WTC11 (cell line): ENCODE data around the gene SCNN1A. TPM values are rescaled to one million over a fixed set of nuclear protein-coding genes. Genes with fewer than 3 reads are reported as not detected.

Experiments used
- ATAC-seq: fragments of 200-7000 bp; cut with Tn5 transposase; 2 replicates; pipeline ENCODE4 v1.10.0; 2021; ENCODE audit warnings: mild to moderate bottlenecking, moderate library complexity
- CTCF ChIA-PET: fragments of 300-600 bp; sonication (Branson Sonifier 250); formaldehyde crosslinking; loops from one replicate; lab custom pipeline; 2021; ENCODE audit warnings: antibody characterized with exemption; lab: Charles Lee
- POLR2A ChIA-PET: fragments of 350-600 bp; sonication (Branson Sonifier 250); formaldehyde crosslinking; loops from one replicate; lab custom pipeline; 2021; ENCODE audit warnings: antibody characterized with exemption; lab: Charles Lee
- DNase-seq: peaks from one replicate; pipeline ENCODE4 v3.0.0; 2021; ENCODE audit warnings: low spot score
- H3K27ac Mint-ChIP-seq: 2 replicates; pipeline ENCODE4 v1.8.0; 2021; ENCODE audit warnings: mixed read lengths
- H3K27me3 Mint-ChIP-seq: 2 replicates; pipeline ENCODE4 v1.8.0; 2021; ENCODE audit warnings: low read depth, mild to moderate bottlenecking, moderate library complexity, mixed read lengths
- H3K36me3 Mint-ChIP-seq: 2 replicates; pipeline ENCODE4 v1.8.0; 2021; ENCODE audit warnings: mixed read lengths
- H3K4me1 Mint-ChIP-seq: 2 replicates; pipeline ENCODE4 v1.8.0; 2022; ENCODE audit warnings: mixed read lengths
- H3K4me3 Mint-ChIP-seq: 2 replicates; pipeline ENCODE4 v1.8.0; 2021; ENCODE audit warnings: mild to moderate bottlenecking, moderate library complexity, mixed read lengths
- H3K9me3 Mint-ChIP-seq: 2 replicates; pipeline ENCODE4 v1.8.0; 2021; ENCODE audit warnings: mixed read lengths
- ATF3 ChIP-seq: sonication (generic); formaldehyde crosslinking; conservative IDR thresholded peaks from 2 replicates; pipeline ENCODE4 v1.8.1; 2022; ENCODE audit warnings: mild to moderate bottlenecking, missing genetic modification reagents
- E2F1 ChIP-seq: sonication (generic); formaldehyde crosslinking; IDR thresholded peaks from 2 replicates; pipeline ENCODE4 v1.8.0; 2022; ENCODE audit warnings: mild to moderate bottlenecking, missing genetic modification reagents
- ESRRA ChIP-seq: sonication (generic); formaldehyde crosslinking; IDR thresholded peaks from 2 replicates; pipeline ENCODE4 v1.8.1; 2022; ENCODE audit warnings: mild to moderate bottlenecking, missing genetic modification reagents, borderline replicate concordance
- FOXJ3 ChIP-seq: sonication (generic); formaldehyde crosslinking; IDR thresholded peaks from 2 replicates; pipeline ENCODE4 v1.9.0; 2021; ENCODE audit warnings: missing genetic modification reagents, mild to moderate bottlenecking, borderline replicate concordance
- GABPB1 ChIP-seq: sonication (generic); formaldehyde crosslinking; IDR thresholded peaks from 2 replicates; pipeline ENCODE4 v1.8.1; 2023; ENCODE audit warnings: mild to moderate bottlenecking, missing genetic modification reagents
- GTF2I ChIP-seq: fragments of 250-450 bp; sonication (Bioruptor Pico); conservative IDR thresholded peaks from 2 replicates; pipeline ENCODE4 v1.4.0; 2021; ENCODE audit warnings: mild to moderate bottlenecking
- IRF1 ChIP-seq: sonication (generic); formaldehyde crosslinking; IDR thresholded peaks from 2 replicates; pipeline ENCODE4 v1.8.0; 2023; ENCODE audit warnings: missing genetic modification reagents
- NFYB ChIP-seq: sonication (generic); formaldehyde crosslinking; conservative IDR thresholded peaks from 2 replicates; pipeline ENCODE4 v1.8.0; 2022; ENCODE audit warnings: low read depth, missing genetic modification reagents
- OVOL2 ChIP-seq: fragments of 250-450 bp; sonication (Bioruptor Pico); IDR thresholded peaks from 2 replicates; pipeline ENCODE4 v1.9.0; 2021; ENCODE audit warnings: mild to moderate bottlenecking, borderline replicate concordance
- STAT6 ChIP-seq: sonication (generic); formaldehyde crosslinking; conservative IDR thresholded peaks from 2 replicates; pipeline ENCODE4 v1.8.1; 2023; ENCODE audit warnings: mild to moderate bottlenecking, low read depth, missing genetic modification reagents, moderate library complexity
- TP53 ChIP-seq: sonication (generic); formaldehyde crosslinking; IDR thresholded peaks from 2 replicates; pipeline ENCODE4 v1.8.1; 2023; ENCODE audit warnings: mild to moderate bottlenecking, missing genetic modification reagents
- ZNF232 ChIP-seq: sonication (generic); formaldehyde crosslinking; IDR thresholded peaks from 2 replicates; pipeline ENCODE4 v1.8.0; 2022; ENCODE audit warnings: mild to moderate bottlenecking, missing genetic modification reagents
- ZNF425 ChIP-seq: fragments of 250-450 bp; sonication (Bioruptor Pico); conservative IDR thresholded peaks from 2 replicates; pipeline ENCODE4 v1.9.0; 2021; ENCODE audit warnings: mild to moderate bottlenecking
- total RNA-seq: library from RNA; stranded (reverse); gene quantifications from 3 replicates; pipeline ENCODE4 v1.2.3, GENCODE V29; 2021

SCNN1A gene
- total RNA-seq, 1 experiment from 2014 or later = 100 TPM

- no peak for TF ChIP-seq STAT6 (CRISPR knock-in tag)
- TF ChIP-seq GABPB1 (CRISPR knock-in tag) = no peak
- TF ChIP-seq OVOL2 = no peak
Observed at GRCh38 chr12:6399884-6400644, 24.7 kb upstream of the SCNN1A start (continued).

- Mint-ChIP-seq H3K36me3 (no peaks in the 10 kb centered on the region), H3K9me3 (no peaks in the 10 kb centered on the region), H3K4me3 (no peak overlapping the region), H3K27ac (no peak overlapping the region), H3K27me3 (no peaks in the 10 kb centered on the region; the same call in 1 of the 2 replicates), H3K4me1 (peaks cover 19% of the 10 kb centered on the region)
- CTCF ChIA-PET = interaction anchor here (0.7 kb wide), 1 partner anchor 69 kb away, joined by 3 read pairs; no protein-coding TSS in a partner anchor
- no peak for DNase-seq
- POLR2A ChIA-PET = no interaction called here
- no peak for ATAC-seq
- TF ChIP-seq GTF2I (CRISPR knock-in tag) (no peak), ZNF425 (no peak), NFYB (CRISPR knock-in tag) (no peak), FOXJ3 (CRISPR knock-in tag) (no peak), ATF3 (CRISPR knock-in tag) (no peak), IRF1 (CRISPR knock-in tag) (no peak), ZNF232 (no peak)
Observed at GRCh38 chr12:6396031-6396430, 20.7 kb upstream of the SCNN1A start.

- no peak for TF ChIP-seq ESRRA (CRISPR knock-in tag)
- no peak for TF ChIP-seq TP53 (CRISPR knock-in tag)
- TF ChIP-seq E2F1 = no peak
- TF ChIP-seq, all 79 proteins: peak for 0
- H3K27me3 Mint-ChIP-seq = no peaks in the 10 kb centered on the region; the same call in 1 of the 2 replicates
- H3K4me3 Mint-ChIP-seq = no peak overlapping the region
- DNase-seq (no peak), ATAC-seq (no peak)
- H3K4me1 Mint-ChIP-seq = peaks cover 19% of the 10 kb centered on the region
- ChIA-PET POLR2A (no interaction called here), CTCF (no interaction called here)
- H3K27ac Mint-ChIP-seq = no peak overlapping the region
- no peaks in the 10 kb centered on the region for H3K36me3 Mint-ChIP-seq
- H3K9me3 Mint-ChIP-seq = no peaks in the 10 kb centered on the region
Observed at GRCh38 chr12:6394398-6394797, 19.0 kb upstream of the SCNN1A start.
